ENCODE data around the gene PSMD12.
"Not testable (repeated sequence)": the region's sequence is repeated elsewhere in the genome, so short reads cannot be mapped to it uniquely, and the experiment has no call there.

Gene PSMD12

GRCh38 chr17:67366193-67367157 lies at the start of gene PSMD12:
TSS of gene PSMD12 (minus strand) at chr17:67366577. CDS start at chr17:67366519, 58 bp downstream.
- DNase-seq (ENCODE audit: low read depth): peak; percentile 93

- no peak for DNase-seq (ENCODE audit: low read depth)
Observed at GRCh38 chr17:67415291-67415690, 48.9 kb upstream of the PSMD12 start.

GRCh38 chr17:67414559-67414958 lies 48.2 kb upstream of the PSMD12 start:
- DNase-seq (ENCODE audit: low read depth): no peak

GRCh38 chr17:67414130-67414529 lies 47.8 kb upstream of the PSMD12 start:
- no peak for DNase-seq (ENCODE audit: low read depth)

- DNase-seq (ENCODE audit: low read depth): no peak
Observed at GRCh38 chr17:67413388-67413787, 47.0 kb upstream of the PSMD12 start.

- no peak for DNase-seq (ENCODE audit: low read depth)
Observed at GRCh38 chr17:67412941-67413340, 46.6 kb upstream of the PSMD12 start.

- DNase-seq (ENCODE audit: low read depth): no peak
Observed at GRCh38 chr17:67412032-67412431, 45.7 kb upstream of the PSMD12 start.

- no peak for DNase-seq (ENCODE audit: low read depth)
Observed at GRCh38 chr17:67411397-67411796, 45.0 kb upstream of the PSMD12 start.

GRCh38 chr17:67408455-67408830 lies 42.1 kb upstream of the PSMD12 start:
- DNase-seq (ENCODE audit: low read depth): not testable (repeated sequence)

- no peak for DNase-seq (ENCODE audit: low read depth)
Observed at GRCh38 chr17:67403483-67403882, 37.1 kb upstream of the PSMD12 start.

- no peak for DNase-seq (ENCODE audit: low read depth)
Observed at GRCh38 chr17:67403065-67403464, 36.7 kb upstream of the PSMD12 start.

GRCh38 chr17:67401598-67402504 lies 35.5 kb upstream of the PSMD12 start:
- no peak for DNase-seq (ENCODE audit: low read depth)

GRCh38 chr17:67401106-67401505 lies 34.7 kb upstream of the PSMD12 start:
- DNase-seq (ENCODE audit: low read depth): no peak

GRCh38 chr17:67400193-67400592 lies 33.8 kb upstream of the PSMD12 start:
- DNase-seq (ENCODE audit: low read depth): no peak

- no peak for DNase-seq (ENCODE audit: low read depth)
Observed at GRCh38 chr17:67399676-67400075, 33.3 kb upstream of the PSMD12 start.

GRCh38 chr17:67393809-67394397 lies 27.5 kb upstream of the PSMD12 start:
- DNase-seq (ENCODE audit: low read depth): no peak

- DNase-seq (ENCODE audit: low read depth): no peak
Observed at GRCh38 chr17:67392111-67392510, 25.7 kb upstream of the PSMD12 start.

GRCh38 chr17:67390646-67391361 lies 24.4 kb upstream of the PSMD12 start:
- DNase-seq (ENCODE audit: low read depth): peak; percentile 53

GRCh38 chr17:67390006-67390645 lies 23.7 kb upstream of the PSMD12 start:
- no peak for DNase-seq (ENCODE audit: low read depth)

GRCh38 chr17:67388986-67389385 lies 22.6 kb upstream of the PSMD12 start:
- DNase-seq (ENCODE audit: low read depth): no peak

GRCh38 chr17:67388536-67388935 lies 22.2 kb upstream of the PSMD12 start:
- DNase-seq (ENCODE audit: low read depth): not testable (repeated sequence)
